ENCODE data around the gene ARHGEF4. TPM values are rescaled to one million over a fixed set of nuclear protein-coding genes. Genes with fewer than 3 reads are reported as not detected.

ARHGEF4 gene
- total and polyA plus RNA-seq, 2 experiments from 2014 or later = 4.6 to 16.6 TPM

DNA sequence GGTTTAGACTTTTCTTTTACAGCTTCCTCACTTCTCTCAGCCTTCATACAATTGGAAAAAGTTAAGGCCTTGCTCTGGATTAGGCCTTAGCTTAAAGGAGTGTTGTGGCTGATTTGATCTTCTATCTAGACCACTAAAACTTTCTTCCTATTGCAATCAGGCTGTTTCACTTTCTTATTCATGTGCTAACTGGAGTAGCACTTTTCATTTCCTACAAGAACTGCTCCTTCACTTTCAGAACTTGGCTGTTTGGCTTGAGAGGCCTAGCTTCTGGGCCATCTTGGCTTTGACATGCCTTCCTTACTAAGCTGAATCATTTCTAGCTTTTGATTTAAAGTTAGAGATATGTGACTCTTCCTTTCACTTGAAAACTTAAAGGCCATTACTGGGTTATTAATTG, 114.3 kb downstream of the ARHGEF4 start:
- Mint-ChIP-seq H3K27ac (no peak overlapping the region), H3K4me1 (0 out of 3 replicates have a peak, but pooled peaks cover 4% of the 10 kb centered on the region), H3K36me3 (ENCODE audit: low read depth) (peaks cover 14% of the 10 kb centered on the region), H3K27me3 (ENCODE audit: insufficient read depth, low read depth, poor library complexity) (peaks cover 2% of the 10 kb centered on the region), H3K4me3 (no peak overlapping the region), H3K9me3 (peaks cover 12% of the 10 kb centered on the region)
- Histone ChIP-seq H2AFZ (no peak overlapping the region), H3K36me3 (ENCODE audit: insufficient read depth) (no peaks in the 10 kb centered on the region), H3F3A (replicated peaks; ENCODE audit: low read depth) (no peaks in the 10 kb centered on the region), H3K9me2 (ENCODE audit: insufficient read depth) (no peaks in the 10 kb centered on the region), H3K27me3 (ENCODE audit: insufficient read depth) (no peaks in the 10 kb centered on the region), H4K20me1 (replicated peaks; ENCODE audit: insufficient read depth) (no peaks in the 10 kb centered on the region), H3K4me1 (ENCODE audit: insufficient read depth) (no peaks in the 10 kb centered on the region), H3K4me3 (no peak overlapping the region), H3K4me2 (no peak overlapping the region), H3K27ac (ENCODE audit: low read depth) (no peak overlapping the region), H3K79me2 (replicated peaks; ENCODE audit: insufficient read depth) (no peaks in the 10 kb centered on the region)
- ATAC-seq = no peak
- DNase-seq (ENCODE audit: low spot score) = no peak
- TF ChIP-seq, protein P1, sequence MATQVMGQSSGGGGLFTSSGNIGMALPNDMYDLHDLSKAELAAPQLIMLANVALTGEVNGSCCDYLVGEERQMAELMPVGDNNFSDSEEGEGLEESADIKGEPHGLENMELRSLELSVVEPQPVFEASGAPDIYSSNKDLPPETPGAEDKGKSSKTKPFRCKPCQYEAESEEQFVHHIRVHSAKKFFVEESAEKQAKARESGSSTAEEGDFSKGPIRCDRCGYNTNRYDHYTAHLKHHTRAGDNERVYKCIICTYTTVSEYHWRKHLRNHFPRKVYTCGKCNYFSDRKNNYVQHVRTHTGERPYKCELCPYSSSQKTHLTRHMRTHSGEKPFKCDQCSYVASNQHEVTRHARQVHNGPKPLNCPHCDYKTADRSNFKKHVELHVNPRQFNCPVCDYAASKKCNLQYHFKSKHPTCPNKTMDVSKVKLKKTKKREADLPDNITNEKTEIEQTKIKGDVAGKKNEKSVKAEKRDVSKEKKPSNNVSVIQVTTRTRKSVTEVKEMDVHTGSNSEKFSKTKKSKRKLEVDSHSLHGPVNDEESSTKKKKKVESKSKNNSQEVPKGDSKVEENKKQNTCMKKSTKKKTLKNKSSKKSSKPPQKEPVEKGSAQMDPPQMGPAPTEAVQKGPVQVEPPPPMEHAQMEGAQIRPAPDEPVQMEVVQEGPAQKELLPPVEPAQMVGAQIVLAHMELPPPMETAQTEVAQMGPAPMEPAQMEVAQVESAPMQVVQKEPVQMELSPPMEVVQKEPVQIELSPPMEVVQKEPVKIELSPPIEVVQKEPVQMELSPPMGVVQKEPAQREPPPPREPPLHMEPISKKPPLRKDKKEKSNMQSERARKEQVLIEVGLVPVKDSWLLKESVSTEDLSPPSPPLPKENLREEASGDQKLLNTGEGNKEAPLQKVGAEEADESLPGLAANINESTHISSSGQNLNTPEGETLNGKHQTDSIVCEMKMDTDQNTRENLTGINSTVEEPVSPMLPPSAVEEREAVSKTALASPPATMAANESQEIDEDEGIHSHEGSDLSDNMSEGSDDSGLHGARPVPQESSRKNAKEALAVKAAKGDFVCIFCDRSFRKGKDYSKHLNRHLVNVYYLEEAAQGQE (IDR thresholded peaks at IDR 0.05; ENCODE audit: unreplicated experiment) = no peak
- TF ChIP-seq ZNF331 (CRISPR knock-in tag; IDR thresholded peaks at IDR 0.05; ENCODE audit: low read depth) = no peak
- no peak for TF ChIP-seq JUNB (IDR thresholded peaks at IDR 0.05; ENCODE audit: unreplicated experiment)

DNA sequence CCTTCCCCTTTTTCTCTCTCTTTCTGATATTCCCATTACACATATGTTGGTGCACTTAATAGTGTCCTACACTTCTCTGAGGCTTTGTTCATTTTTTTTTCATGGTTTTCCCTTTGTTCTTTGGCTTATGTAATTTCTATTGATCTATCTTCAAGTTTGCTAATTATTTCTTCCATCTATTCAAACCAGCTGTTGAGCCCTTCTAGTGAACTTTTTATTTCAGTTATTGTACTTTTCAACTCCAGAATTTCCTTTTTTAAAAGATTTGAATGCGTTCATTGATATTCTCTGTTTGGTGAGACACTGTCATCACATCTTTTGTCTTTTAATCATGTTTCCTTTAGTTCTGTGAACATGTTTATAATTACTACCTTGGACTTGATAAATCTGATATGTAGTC, 118.2 kb downstream of the ARHGEF4 start:
- Mint-ChIP-seq H3K27ac (no peak overlapping the region), H3K27me3 (ENCODE audit: insufficient read depth, low read depth, poor library complexity) (peaks cover 3% of the 10 kb centered on the region), H3K9me3 (peaks cover 12% of the 10 kb centered on the region), H3K36me3 (ENCODE audit: low read depth) (peaks cover 5% of the 10 kb centered on the region; the same call in 2 of the 3 replicates), H3K4me3 (no peak overlapping the region), H3K4me1 (0 out of 3 replicates have a peak, but pooled peaks cover 4% of the 10 kb centered on the region)
- no peak overlapping the region for H2AFZ ChIP-seq
- no peaks in the 10 kb centered on the region for H3K36me3 ChIP-seq (ENCODE audit: insufficient read depth)
- ATAC-seq = no peak
- H3K4me3 ChIP-seq = no peak overlapping the region
- no peaks in the 10 kb centered on the region for H4K20me1 ChIP-seq (replicated peaks; ENCODE audit: insufficient read depth)
- H3F3A ChIP-seq (replicated peaks; ENCODE audit: low read depth) = no peaks in the 10 kb centered on the region
- no peaks in the 10 kb centered on the region for H3K27me3 ChIP-seq (ENCODE audit: insufficient read depth)
- H3K9me2 ChIP-seq (ENCODE audit: insufficient read depth) = no peaks in the 10 kb centered on the region
- H3K27ac ChIP-seq (ENCODE audit: low read depth) = no peak overlapping the region
- TF ChIP-seq, protein P1 (IDR thresholded peaks at IDR 0.05; ENCODE audit: unreplicated experiment) = no peak
- no peak for TF ChIP-seq EZH2 (IDR thresholded peaks at IDR 0.05; ENCODE audit: low read depth, unreplicated experiment)
- TF ChIP-seq, protein P2, sequence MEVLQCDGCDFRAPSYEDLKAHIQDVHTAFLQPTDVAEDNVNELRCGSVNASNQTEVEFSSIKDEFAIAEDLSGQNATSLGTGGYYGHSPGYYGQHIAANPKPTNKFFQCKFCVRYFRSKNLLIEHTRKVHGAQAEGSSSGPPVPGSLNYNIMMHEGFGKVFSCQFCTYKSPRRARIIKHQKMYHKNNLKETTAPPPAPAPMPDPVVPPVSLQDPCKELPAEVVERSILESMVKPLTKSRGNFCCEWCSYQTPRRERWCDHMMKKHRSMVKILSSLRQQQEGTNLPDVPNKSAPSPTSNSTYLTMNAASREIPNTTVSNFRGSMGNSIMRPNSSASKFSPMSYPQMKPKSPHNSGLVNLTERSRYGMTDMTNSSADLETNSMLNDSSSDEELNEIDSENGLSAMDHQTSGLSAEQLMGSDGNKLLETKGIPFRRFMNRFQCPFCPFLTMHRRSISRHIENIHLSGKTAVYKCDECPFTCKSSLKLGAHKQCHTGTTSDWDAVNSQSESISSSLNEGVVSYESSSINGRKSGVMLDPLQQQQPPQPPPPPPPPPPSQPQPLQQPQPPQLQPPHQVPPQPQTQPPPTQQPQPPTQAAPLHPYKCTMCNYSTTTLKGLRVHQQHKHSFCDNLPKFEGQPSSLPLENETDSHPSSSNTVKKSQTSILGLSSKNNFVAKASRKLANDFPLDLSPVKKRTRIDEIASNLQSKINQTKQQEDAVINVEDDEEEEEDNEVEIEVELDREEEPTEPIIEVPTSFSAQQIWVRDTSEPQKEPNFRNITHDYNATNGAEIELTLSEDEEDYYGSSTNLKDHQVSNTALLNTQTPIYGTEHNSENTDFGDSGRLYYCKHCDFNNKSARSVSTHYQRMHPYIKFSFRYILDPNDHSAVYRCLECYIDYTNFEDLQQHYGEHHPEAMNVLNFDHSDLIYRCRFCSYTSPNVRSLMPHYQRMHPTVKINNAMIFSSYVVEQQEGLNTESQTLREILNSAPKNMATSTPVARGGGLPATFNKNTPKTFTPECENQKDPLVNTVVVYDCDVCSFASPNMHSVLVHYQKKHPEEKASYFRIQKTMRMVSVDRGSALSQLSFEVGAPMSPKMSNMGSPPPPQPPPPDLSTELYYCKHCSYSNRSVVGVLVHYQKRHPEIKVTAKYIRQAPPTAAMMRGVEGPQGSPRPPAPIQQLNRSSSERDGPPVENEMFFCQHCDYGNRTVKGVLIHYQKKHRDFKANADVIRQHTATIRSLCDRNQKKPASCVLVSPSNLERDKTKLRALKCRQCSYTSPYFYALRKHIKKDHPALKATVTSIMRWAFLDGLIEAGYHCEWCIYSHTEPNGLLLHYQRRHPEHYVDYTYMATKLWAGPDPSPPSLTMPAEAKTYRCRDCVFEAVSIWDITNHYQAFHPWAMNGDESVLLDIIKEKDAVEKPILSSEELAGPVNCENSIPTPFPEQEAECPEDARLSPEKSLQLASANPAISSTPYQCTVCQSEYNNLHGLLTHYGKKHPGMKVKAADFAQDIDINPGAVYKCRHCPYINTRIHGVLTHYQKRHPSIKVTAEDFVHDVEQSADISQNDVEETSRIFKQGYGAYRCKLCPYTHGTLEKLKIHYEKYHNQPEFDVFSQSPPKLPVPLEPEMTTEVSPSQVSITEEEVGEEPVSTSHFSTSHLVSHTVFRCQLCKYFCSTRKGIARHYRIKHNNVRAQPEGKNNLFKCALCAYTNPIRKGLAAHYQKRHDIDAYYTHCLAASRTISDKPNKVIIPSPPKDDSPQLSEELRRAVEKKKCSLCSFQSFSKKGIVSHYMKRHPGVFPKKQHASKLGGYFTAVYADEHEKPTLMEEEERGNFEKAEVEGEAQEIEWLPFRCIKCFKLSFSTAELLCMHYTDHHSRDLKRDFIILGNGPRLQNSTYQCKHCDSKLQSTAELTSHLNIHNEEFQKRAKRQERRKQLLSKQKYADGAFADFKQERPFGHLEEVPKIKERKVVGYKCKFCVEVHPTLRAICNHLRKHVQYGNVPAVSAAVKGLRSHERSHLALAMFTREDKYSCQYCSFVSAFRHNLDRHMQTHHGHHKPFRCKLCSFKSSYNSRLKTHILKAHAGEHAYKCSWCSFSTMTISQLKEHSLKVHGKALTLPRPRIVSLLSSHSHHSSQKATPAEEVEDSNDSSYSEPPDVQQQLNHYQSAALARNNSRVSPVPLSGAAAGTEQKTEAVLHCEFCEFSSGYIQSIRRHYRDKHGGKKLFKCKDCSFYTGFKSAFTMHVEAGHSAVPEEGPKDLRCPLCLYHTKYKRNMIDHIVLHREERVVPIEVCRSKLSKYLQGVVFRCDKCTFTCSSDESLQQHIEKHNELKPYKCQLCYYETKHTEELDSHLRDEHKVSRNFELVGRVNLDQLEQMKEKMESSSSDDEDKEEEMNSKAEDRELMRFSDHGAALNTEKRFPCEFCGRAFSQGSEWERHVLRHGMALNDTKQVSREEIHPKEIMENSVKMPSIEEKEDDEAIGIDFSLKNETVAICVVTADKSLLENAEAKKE (CRISPR knock-in tag; IDR thresholded peaks at IDR 0.05) = no peak
- no peak for DNase-seq (ENCODE audit: low spot score)
- H3K4me1 ChIP-seq (ENCODE audit: insufficient read depth) = no peaks in the 10 kb centered on the region
- H3K4me2 ChIP-seq = no peak overlapping the region
- H3K79me2 ChIP-seq (replicated peaks; ENCODE audit: insufficient read depth) = no peaks in the 10 kb centered on the region

All from GM23338 (cell line).